Gastrocnemius medialis (tissue), 4 donors: Measurements from ENCODE around the gene SERPINH1.

ENCODE experiments used
- POLR2A ChIP-seq, 2 donors: fragments of 450-650 bp; IDR thresholded peaks; one replicate each; pipeline ENCODE4 v1.6.1; 2017; ENCODE audit warnings: antibody characterized with exemption in 2 of 2, mild to moderate bottlenecking in 2 of 2, moderate library complexity in 2 of 2
- TF ChIP-seq, protein P1 (sequence below), 5 experiments: fragments of 450-650 bp in 3 of 5; fragments of 200-600 bp in 2 of 5; sonication (generic) in 2 of 5; IDR thresholded peaks in 4 of 5; conservative IDR thresholded peaks in 1 of 5; 1 replicate in 4 of 5; 2 replicates in 1 of 5; pipeline ENCODE4 v1.5.1; 2016 to 2019; ENCODE audit warnings: antibody characterized with exemption in 5 of 5, mild to moderate bottlenecking in 3 of 5, moderate library complexity in 3 of 5

DNA sequence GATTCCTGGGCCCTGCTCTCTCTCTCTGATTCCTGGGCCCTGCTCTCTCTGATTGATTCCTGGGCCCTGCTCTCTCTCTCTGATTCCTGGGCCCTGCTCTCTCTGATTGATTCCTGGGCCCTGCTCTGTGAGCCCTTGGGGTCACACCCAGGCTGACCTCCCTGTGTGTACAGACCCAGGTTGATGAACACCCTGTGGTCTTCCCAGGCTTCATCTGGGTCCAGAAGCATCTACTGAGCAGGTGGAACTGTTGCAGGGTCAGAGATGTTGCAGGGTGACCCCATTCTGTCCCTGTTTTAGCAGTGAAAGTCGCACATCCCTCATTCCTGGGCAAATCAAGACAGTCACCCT, 20.0 kb upstream of the SERPINH1 start:
- TF ChIP-seq, protein P1, sequence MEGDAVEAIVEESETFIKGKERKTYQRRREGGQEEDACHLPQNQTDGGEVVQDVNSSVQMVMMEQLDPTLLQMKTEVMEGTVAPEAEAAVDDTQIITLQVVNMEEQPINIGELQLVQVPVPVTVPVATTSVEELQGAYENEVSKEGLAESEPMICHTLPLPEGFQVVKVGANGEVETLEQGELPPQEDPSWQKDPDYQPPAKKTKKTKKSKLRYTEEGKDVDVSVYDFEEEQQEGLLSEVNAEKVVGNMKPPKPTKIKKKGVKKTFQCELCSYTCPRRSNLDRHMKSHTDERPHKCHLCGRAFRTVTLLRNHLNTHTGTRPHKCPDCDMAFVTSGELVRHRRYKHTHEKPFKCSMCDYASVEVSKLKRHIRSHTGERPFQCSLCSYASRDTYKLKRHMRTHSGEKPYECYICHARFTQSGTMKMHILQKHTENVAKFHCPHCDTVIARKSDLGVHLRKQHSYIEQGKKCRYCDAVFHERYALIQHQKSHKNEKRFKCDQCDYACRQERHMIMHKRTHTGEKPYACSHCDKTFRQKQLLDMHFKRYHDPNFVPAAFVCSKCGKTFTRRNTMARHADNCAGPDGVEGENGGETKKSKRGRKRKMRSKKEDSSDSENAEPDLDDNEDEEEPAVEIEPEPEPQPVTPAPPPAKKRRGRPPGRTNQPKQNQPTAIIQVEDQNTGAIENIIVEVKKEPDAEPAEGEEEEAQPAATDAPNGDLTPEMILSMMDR (IDR thresholded peaks at IDR 0.05 in 4 of 5, conservative IDR thresholded peaks at IDR 0.05 in 1 of 5) = no peak
- no peak for TF ChIP-seq POLR2A (IDR thresholded peaks at IDR 0.05)
